Subcutaneous adipose tissue (tissue), 4 donors: Measurements from ENCODE around the gene PSMA7. TPM values are rescaled to one million over a fixed set of nuclear protein-coding genes. Genes with fewer than 3 reads are reported as not detected.

Source experiments
- total RNA-seq, 4 donors: library from RNA; depleted of rRNA; stranded (reverse); fragments of >200 nt; gene quantifications; one replicate each; pipeline ENCODE4 v1.1.0, GENCODE V29; 2016
- TF ChIP-seq, protein P1 (sequence below): fragments of 450-650 bp; IDR thresholded peaks from one replicate; pipeline ENCODE4 v1.5.1; 2016; ENCODE audit warnings: low read depth, mild to moderate bottlenecking, control low read depth, antibody characterized with exemption, moderate library complexity

Gene PSMA7
- total RNA-seq, 4 donors from 2014 or later = 299 to 630 (median 399) TPM

GRCh38 chr20:62176866-62177265 is 33.7 kb upstream of the PSMA7 start:
- TF ChIP-seq, protein P1, sequence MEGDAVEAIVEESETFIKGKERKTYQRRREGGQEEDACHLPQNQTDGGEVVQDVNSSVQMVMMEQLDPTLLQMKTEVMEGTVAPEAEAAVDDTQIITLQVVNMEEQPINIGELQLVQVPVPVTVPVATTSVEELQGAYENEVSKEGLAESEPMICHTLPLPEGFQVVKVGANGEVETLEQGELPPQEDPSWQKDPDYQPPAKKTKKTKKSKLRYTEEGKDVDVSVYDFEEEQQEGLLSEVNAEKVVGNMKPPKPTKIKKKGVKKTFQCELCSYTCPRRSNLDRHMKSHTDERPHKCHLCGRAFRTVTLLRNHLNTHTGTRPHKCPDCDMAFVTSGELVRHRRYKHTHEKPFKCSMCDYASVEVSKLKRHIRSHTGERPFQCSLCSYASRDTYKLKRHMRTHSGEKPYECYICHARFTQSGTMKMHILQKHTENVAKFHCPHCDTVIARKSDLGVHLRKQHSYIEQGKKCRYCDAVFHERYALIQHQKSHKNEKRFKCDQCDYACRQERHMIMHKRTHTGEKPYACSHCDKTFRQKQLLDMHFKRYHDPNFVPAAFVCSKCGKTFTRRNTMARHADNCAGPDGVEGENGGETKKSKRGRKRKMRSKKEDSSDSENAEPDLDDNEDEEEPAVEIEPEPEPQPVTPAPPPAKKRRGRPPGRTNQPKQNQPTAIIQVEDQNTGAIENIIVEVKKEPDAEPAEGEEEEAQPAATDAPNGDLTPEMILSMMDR = no peak

GRCh38 chr20:62175711-62176110 is 32.5 kb upstream of the PSMA7 start:
- TF ChIP-seq, protein P1 = no peak

DNA sequence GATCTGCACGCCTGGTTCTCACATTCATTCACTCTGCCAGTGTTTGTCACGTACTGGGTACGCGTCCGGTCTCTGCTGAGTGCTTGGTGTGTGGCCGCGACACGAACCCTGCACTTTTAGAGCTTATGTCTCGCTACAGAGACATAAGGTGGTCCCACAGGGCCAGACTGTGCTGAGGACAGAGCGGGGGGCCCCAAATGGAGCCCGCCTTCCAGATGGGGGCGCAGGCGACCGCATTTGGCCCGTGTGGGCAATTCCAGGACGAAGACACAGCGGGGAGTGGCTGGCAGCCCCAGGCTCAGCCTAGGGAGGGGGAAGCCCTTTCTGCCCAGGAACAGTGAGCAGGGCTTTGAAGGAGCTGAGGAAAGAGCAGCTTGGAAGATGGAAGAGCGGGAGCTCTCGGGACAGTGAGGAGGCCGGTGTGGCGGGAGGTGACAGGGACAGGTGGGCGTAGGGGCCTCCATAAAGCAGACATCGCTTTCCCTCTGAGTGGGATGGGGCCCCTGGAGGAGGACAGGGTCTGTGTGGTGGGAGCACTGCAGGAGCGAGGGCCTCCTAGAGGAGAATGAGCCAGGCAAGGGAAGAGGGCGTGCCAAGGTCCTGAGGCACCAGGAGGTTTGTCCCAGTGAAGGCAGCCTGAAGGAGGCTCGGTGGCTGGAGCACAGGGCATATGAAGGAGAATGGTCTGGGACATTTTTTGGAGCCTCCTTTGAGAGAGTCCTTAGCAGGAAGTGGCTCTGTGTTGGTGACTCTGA is 31.9 kb upstream of the PSMA7 start:
- TF ChIP-seq, protein P1 = no peak

DNA sequence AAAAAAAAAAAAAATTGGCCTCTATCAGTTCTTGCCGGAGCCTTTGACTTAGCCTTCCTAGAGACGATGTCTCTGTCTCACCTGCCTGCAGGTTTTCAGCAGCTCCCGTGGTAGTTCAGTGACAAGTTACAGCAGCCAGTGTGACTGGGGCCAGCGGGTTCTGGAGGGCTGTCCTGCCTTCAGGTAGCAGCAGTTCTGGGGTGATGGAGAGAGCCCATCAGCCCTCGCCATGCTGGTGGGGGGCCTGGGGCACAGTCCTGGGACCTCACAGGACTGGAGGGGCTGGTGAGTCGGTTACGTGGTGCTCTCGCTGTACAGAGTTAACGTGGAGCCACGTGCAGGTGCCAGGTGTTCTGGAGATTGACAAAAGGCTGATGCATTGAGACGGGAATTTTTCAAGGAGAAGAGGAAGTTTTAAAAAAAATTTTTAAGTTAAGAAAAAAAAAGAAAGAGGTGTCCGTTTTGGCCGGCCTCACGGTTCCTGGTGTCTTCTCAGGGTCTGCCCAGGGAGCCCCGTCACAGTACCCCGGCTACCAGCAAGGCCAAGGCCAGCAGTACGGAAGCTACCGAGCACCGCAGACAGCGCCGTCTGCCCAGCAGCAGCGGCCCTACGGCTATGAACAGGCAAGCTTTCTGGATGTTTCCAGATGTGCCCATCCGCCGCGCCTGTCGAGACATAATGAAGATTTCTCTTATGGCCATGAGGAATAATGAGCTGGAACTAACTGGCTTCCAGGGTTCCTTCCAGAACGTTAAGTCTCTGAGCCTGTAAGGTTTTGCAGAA is 31.0 kb upstream of the PSMA7 start:
- TF ChIP-seq, protein P1 = no peak

DNA sequence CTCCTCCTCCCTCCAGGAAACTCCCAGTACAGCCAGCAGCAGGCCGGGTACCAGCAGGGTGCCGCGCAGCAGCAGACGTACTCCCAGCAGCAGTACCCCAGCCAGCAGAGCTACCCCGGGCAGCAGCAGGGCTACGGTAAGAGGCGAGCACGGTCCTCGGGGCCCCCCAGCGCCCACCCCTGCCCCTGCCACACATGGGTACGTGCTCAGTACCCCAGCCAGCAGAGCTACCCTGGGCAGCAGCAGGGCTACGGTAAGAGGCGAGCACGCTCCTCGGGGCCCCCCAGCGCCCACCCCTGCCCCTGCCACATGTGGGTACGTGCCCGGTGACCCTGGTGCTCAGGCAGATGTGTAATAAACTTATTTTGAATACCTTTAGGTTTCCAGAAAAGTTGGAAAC is 29.5 kb upstream of the PSMA7 start:
- TF ChIP-seq, protein P1 = no peak

DNA sequence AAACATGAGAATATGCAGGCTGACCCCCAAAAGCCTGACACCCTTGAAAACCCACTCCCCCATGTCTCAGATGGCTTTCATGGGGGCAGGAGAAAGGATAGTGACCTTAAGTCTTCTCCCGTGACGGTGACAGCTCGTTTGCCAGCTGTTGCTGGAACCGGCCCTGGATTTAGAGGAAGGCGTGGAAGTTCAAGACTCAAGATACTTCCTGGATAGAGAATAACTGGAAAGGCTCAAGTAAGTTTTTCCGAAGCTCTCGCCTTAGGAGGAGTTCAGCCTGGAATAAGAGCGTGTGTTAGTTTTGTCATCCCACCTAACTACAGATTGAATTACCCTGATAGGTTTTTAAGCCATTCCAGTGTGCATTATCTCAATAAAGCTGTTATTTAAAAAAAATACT is 28.1 kb upstream of the PSMA7 start:
- TF ChIP-seq, protein P1 = no peak

DNA sequence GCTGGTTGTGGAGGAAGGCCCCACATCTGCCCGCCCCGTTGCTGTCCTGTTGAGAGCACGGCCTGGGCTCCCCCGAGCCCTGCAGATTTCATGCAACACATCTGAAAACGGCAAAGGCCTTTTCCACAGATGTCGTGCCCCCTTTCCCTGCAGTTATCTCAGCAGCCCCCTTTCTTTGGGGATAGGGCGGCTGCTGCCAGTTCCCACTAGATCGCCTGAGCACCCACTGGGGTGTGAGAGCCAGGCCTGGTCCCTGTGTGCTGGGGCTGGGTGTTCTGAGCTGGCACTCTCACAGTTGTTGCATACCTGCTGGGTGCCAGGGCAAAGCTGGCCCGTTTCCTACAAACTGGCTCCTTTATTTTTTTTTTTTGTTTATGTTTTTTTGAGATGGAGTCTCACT is 27.3 kb upstream of the PSMA7 start:
- TF ChIP-seq, protein P1 = no peak
